IMR-90 (cell line): ENCODE results near the gene LHFPL6. TPM values are rescaled to one million over a fixed set of nuclear protein-coding genes. Genes with fewer than 3 reads are reported as not detected.

Experiments used
- ATAC-seq: fragments of 200-7000 bp; cut with Tn5 transposase; 2 replicates; pipeline ENCODE4 v1.9.1; 2020; ENCODE audit warnings: low read depth, mild to moderate bottlenecking, moderate library complexity
- BruUV-seq: library from RNA; stranded (reverse); fragments of 400-500 nt; replicated peaks from 2 replicates; lab custom pipeline; 2021; lab: Mats Ljungman, UMichigan
- CTCF ChIA-PET: fragments of 300-600 bp; formaldehyde crosslinking; extraction: SDS; loops from one replicate; lab custom pipeline; 2021; ENCODE audit warnings: antibody characterized with exemption; lab: Yijun Ruan, JAX
- POLR2A ChIA-PET: fragments of 300-600 bp; sonication (Branson Sonifier 250); formaldehyde crosslinking; loops from one replicate; lab custom pipeline; 2022; ENCODE audit warnings: antibody characterized with exemption; ENCODE audit not compliant: unreplicated experiment; lab: Charles Lee
- DNase-seq: peaks from one replicate; pipeline ENCODE4 v3.0.0; 2013
- H2AFZ ChIP-seq: replicated peaks from 2 replicates; pipeline ENCODE3; 2013; ENCODE audit warnings: low read length, mild to moderate bottlenecking; ENCODE audit not compliant: poor library complexity
- H2AK5ac ChIP-seq: 2 replicates; pipeline ENCODE4 v1.6.1; 2013; ENCODE audit warnings: low read depth, low read length, inconsistent platforms
- H2AK9ac ChIP-seq: replicated peaks from 2 replicates; pipeline ENCODE3; 2013; ENCODE audit warnings: mild to moderate bottlenecking, low read depth, low read length, moderate library complexity; ENCODE audit not compliant: poor library complexity
- H2BK120ac ChIP-seq: 2 replicates; pipeline ENCODE4 v1.6.1; 2013; ENCODE audit warnings: low read depth, low read length, inconsistent platforms
- H2BK15ac ChIP-seq: 3 replicates; pipeline ENCODE4 v1.6.1; 2013; ENCODE audit warnings: low read depth, low read length, inconsistent platforms
- H2BK20ac ChIP-seq: 2 replicates; pipeline ENCODE4 v1.6.1; 2013; ENCODE audit warnings: low read depth, mild to moderate bottlenecking, inconsistent platforms, low read length, moderate library complexity
- H2BK5ac ChIP-seq: 2 replicates; pipeline ENCODE4 v1.6.1; 2013; ENCODE audit warnings: mild to moderate bottlenecking, low read depth, low read length, inconsistent platforms; ENCODE audit not compliant: poor library complexity, severe bottlenecking
- H3K14ac ChIP-seq: replicated peaks from 2 replicates; pipeline ENCODE4 v1.6.1; 2013; ENCODE audit warnings: low read depth, low read length, inconsistent platforms
- H3K18ac ChIP-seq: 2 replicates; pipeline ENCODE4 v1.6.1; 2013; ENCODE audit warnings: low read depth, low read length, control low read depth
- H3K23ac ChIP-seq: 2 replicates; pipeline ENCODE4 v1.6.1; 2013; ENCODE audit warnings: low read depth, low read length, inconsistent platforms
- H3K27ac ChIP-seq: 2 replicates; pipeline ENCODE4 v1.5.1; 2013; ENCODE audit warnings: mild to moderate bottlenecking, control low read depth, low read length; ENCODE audit not compliant: insufficient read depth
- H3K27me3 ChIP-seq: 2 replicates; pipeline ENCODE4 v1.6.1; 2013; ENCODE audit warnings: low read length; ENCODE audit not compliant: control insufficient read depth, insufficient read depth
- H3K36me3 ChIP-seq: 2 replicates; pipeline ENCODE4 v1.6.1; 2013; ENCODE audit warnings: low read length, mixed read lengths; ENCODE audit not compliant: control insufficient read depth, insufficient read depth
- H3K4ac ChIP-seq: 2 replicates; pipeline ENCODE4 v1.6.1; 2013; ENCODE audit warnings: low read depth, low read length, inconsistent platforms
- H3K4me1 ChIP-seq: 2 replicates; pipeline ENCODE4 v1.6.1; 2013; ENCODE audit warnings: low read length, mixed read lengths; ENCODE audit not compliant: control insufficient read depth, insufficient read depth
- H3K4me2 ChIP-seq: 2 replicates; pipeline ENCODE4 v1.6.1; 2013; ENCODE audit warnings: low read depth, mild to moderate bottlenecking, control low read depth, low read length, moderate library complexity
- H3K4me3 ChIP-seq: 2 replicates; pipeline ENCODE4 v1.5.1; 2013; ENCODE audit warnings: low read depth, mild to moderate bottlenecking, control low read depth, low read length, moderate library complexity; ENCODE audit not compliant: insufficient read depth
- H3K56ac ChIP-seq: 2 replicates; pipeline ENCODE4 v1.6.1; 2013; ENCODE audit warnings: low read length, inconsistent platforms; ENCODE audit not compliant: insufficient read depth; ENCODE audit errors: extremely low read depth
- H3K79me1 ChIP-seq, 2 experiments: 2 replicates each; pipeline ENCODE4 v1.6.1; 2013; ENCODE audit warnings: low read length in 2 of 2, inconsistent platforms in 1 of 2, low read depth in 1 of 2
- H3K9ac ChIP-seq: 2 replicates; pipeline ENCODE4 v1.6.1; 2013; ENCODE audit warnings: low read depth, low read length, control low read depth
- H3K9me1 ChIP-seq: 2 replicates; pipeline ENCODE4 v1.6.1; 2013; ENCODE audit warnings: low read length, inconsistent platforms; ENCODE audit not compliant: insufficient read depth
- H3K9me3 ChIP-seq: 2 replicates; pipeline ENCODE4 v1.6.1; 2013; ENCODE audit warnings: low read length; ENCODE audit not compliant: control insufficient read depth, insufficient read depth
- H4K20me1 ChIP-seq: 2 replicates; pipeline ENCODE4 v1.6.1; 2013; ENCODE audit warnings: low read length, inconsistent platforms; ENCODE audit not compliant: insufficient read depth
- H4K5ac ChIP-seq: 2 replicates; pipeline ENCODE4 v1.6.1; 2013; ENCODE audit warnings: mild to moderate bottlenecking, low read depth, low read length, control low read depth
- H4K8ac ChIP-seq, 2 experiments: 2 replicates each; pipeline ENCODE4 v1.6.1; 2013; ENCODE audit warnings: low read depth in 2 of 2, low read length in 2 of 2, control low read depth in 1 of 2, inconsistent platforms in 1 of 2
- H4K91ac ChIP-seq: 2 replicates; pipeline ENCODE4 v1.6.1; 2013; ENCODE audit warnings: low read depth, low read length, inconsistent platforms; ENCODE audit not compliant: insufficient read depth
- CEBPB ChIP-seq: IDR thresholded peaks from 2 replicates; pipeline ENCODE4 v1.6.1; 2012; ENCODE audit warnings: low read depth, low read length, improper control_type of control experiment
- FOS ChIP-seq: fragments of 150-350 bp; IDR thresholded peaks from 2 replicates; pipeline ENCODE4 v1.6.1; 2016; ENCODE audit warnings: low read depth, low read length
- MAZ ChIP-seq: IDR thresholded peaks from 2 replicates; pipeline ENCODE4 v1.6.1; 2012; ENCODE audit warnings: low read depth, mild to moderate bottlenecking, low read length, improper control_type of control experiment, moderate library complexity, borderline replicate concordance
- MXI1 ChIP-seq: IDR thresholded peaks from 2 replicates; pipeline ENCODE4 v1.6.1; 2012; ENCODE audit warnings: low read depth, mild to moderate bottlenecking, low read length, moderate library complexity, borderline replicate concordance
- WGBS, 2 experiments: methylation state at CpG; one replicate each; pipeline versions ENCODE4 v1.1.5 to v1.1.7; 2013; ENCODE audit warnings: missing lambda C conversion rate in 2 of 2; ENCODE audit not compliant: insufficient read length in 1 of 2; ENCODE audit errors: extremely low coverage in 2 of 2; 5-methylcytosine and 5-hydroxymethylcytosine counted together
- dilution Hi-C: fragments of 300-500 bp; cut with HindIII; formaldehyde crosslinking; loops from one replicate; pipeline ENCODE4 v1.14.3; 2018; ENCODE audit warnings: low sequenced_read_pairs; ENCODE audit not compliant: unreplicated experiment
- in situ Hi-C: fragments of 300-500 bp; cut with MboI; formaldehyde crosslinking; loops from 3 replicates; pipeline ENCODE4 v1.14.3; 2019; ENCODE audit warnings: low sequenced_read_pairs, inconsistent platforms, mixed read lengths
- intact Hi-C: fragments of 100-400 bp; cut with micrococcal nuclease; formaldehyde crosslinking; loops from 2 replicates; pipeline ENCODE4 v1.10.0; 2022
- polyA plus RNA-seq, 3 experiments: library from polyadenylated mRNA; depleted of rRNA; stranded (reverse); fragments of >200 nt; gene quantifications; 2 replicates each; pipeline ENCODE4 v1.2.3, GENCODE V29; 2012; ENCODE audit warnings: low replicate concordance in 1 of 3
- total RNA-seq: library from RNA; depleted of rRNA; stranded (reverse); fragments of >200 nt; gene quantifications from 2 replicates; pipeline ENCODE4 v1.2.3, GENCODE V29; 2012

LHFPL6 gene
- total and polyA plus RNA-seq, 2 of the 4 experiments (the other 2 are of a cell fraction) = 24.7 to 36.1 TPM

- dilution Hi-C loops = no loop called here
- CTCF ChIA-PET = interaction anchor here (1.1 kb wide), 1 partner anchor 11 kb away, joined by 4 read pairs; no protein-coding TSS in a partner anchor
Observed at GRCh38 chr13:39604756-39605155, 1.8 kb upstream of the LHFPL6 start.

More at GRCh38 chr13:39604756-39605155, 1.8 kb upstream of the LHFPL6 start:
- Histone ChIP-seq H4K20me1 (no peaks in the 10 kb centered on the region), H3K4ac (no peak overlapping the region), H2BK20ac (no peak overlapping the region), H3K9ac (no peak overlapping the region), H4K8ac (no peak overlapping the region), H3K36me3 (peaks cover 4% of the 10 kb centered on the region), H2BK5ac (no peak overlapping the region), H3K79me1 (peaks cover 11 to 22% of the 10 kb centered on the region in 2 experiments; a peak in 3 of 4 replicates), H2AK5ac (no peak overlapping the region), H3K27ac (no peak overlapping the region), H3K4me1 (peaks cover 5% of the 10 kb centered on the region), H3K18ac (no peak overlapping the region), H2BK120ac (no peak overlapping the region), H3K56ac (no peak overlapping the region), H3K9me1 (peaks cover 6% of the 10 kb centered on the region), H3K4me3 (no peak overlapping the region), H3K23ac (no peak overlapping the region), H3K27me3 (no peaks in the 10 kb centered on the region; the same call in 1 of the 2 replicates), H3K14ac (no peak overlapping the region), H2BK15ac (no peak overlapping the region), H3K4me2 (no peak overlapping the region), H2AFZ (no peak overlapping the region), H4K5ac (no peak overlapping the region), H2AK9ac (no peak overlapping the region), H3K9me3 (no peaks in the 10 kb centered on the region), H4K91ac (no peak overlapping the region)
- no peak for DNase-seq
- in situ Hi-C loops = loop anchor here (10.0 kb wide), 1 partner anchor 190 kb away; no protein-coding TSS in a partner anchor
- no CpG with 5 or more reads among the region's 5 CpGs for WGBS, 2 experiments
- BruUV-seq = no TSS peak
- intact Hi-C loops = loop anchor here (5.0 kb wide), 1 partner anchor 567 kb away; the partner anchor contains the start of genes NHLRC3 and PROSER1
- no peak for ATAC-seq
- TF ChIP-seq MXI1 (no peak), FOS (no peak), CEBPB (no peak), MAZ (no peak)
- POLR2A ChIA-PET = no interaction called here
